Testis (tissue), 2 donors: ENCODE data around the gene DHH.

Source experiments
- CTCF ChIP-seq, 3 experiments: fragments of 450-650 bp in 2 of 3; fragments of 200-600 bp in 1 of 3; sonication (generic) in 1 of 3; IDR thresholded peaks; one replicate each; pipeline ENCODE4 v1.5.1; 2016 to 2019; ENCODE audit warnings: antibody characterized with exemption in 3 of 3, mild to moderate bottlenecking in 2 of 3, moderate library complexity in 1 of 3
- POLR2A ChIP-seq: fragments of 450-650 bp; IDR thresholded peaks from one replicate; pipeline ENCODE4 v1.6.1; 2017; ENCODE audit warnings: antibody characterized with exemption, mild to moderate bottlenecking, moderate library complexity

DNA sequence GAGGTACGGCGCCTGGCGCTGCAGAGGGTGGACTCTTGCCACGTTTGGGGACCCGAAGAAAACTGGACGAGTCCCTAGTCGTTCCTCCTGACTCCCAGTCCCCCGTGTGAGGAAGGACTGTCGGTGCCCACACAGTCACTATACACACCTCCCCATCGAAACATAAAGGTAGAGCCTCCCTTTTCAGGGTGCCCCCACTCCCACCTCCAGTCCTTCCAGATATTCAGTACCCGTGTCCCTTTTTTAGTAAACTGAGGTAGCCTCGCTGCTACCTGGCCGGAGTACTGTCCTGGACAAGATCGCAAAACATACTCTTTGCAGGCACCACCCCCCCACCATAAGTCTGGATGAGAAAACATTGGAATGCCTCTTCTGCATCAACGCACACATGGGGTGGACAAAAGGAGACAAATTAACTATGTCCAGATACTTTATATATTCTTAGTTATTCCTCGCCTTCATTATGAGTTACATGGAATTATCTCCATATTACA lies 33.4 kb downstream of the DHH start:
- TF ChIP-seq CTCF (IDR thresholded peaks at IDR 0.05) (no peak), POLR2A (no peak)
